GM20431 (cell line): ENCODE data around the gene CLN6.

ENCODE experiments used
- in situ Hi-C: fragments of 300-500 bp; cut with MseI, MboI; formaldehyde crosslinking; loops from one replicate; pipeline ENCODE4 v1.15.0; 2020; ENCODE audit warnings: low sequenced_read_pairs; ENCODE audit not compliant: unreplicated experiment

CLN6 gene

DNA sequence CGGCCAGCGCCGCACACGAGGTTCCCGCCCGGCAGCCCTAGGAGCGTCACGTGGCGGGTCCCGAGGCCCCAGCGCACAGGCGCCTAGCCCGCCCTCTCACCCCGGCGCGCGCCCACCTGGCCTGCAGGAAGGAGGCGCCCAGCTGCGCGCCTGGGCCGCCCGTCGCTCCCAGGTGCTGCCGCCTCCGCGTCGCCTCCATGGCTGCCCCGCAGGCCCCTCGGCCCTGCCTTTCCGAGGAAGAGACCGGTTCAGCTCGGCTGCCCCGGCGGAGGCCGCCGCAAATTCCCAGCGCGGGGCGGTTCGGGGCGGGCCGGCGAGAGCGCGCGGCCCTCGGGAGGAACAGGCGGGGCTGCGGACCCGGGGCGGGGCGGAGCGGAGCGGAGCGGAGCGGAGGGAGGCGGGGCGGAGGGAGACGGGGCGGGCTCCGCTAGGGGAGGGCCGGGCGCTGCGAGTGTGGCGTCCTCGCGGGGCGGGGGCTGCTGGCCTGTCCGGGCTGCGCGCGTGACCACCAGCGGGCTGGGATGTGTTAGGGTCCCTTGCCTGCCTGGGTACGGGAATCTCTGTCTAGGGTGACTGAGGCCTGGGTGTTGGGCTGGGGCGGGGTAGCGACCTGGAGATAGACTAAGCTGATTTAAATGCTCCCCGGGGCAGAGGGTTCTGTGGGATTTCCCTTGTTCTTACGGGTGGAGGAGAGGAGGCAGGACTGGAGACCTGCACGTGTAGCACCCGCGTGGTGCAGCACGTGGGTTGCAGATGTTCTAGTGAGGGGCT is at the start of gene CLN6:
TSS of gene CLN6 (minus strand) at position 343 of the 771 bp plus-strand sequence. CDS start at position 199, 144 bp downstream.
- in situ Hi-C loops = no loop called here

DNA sequence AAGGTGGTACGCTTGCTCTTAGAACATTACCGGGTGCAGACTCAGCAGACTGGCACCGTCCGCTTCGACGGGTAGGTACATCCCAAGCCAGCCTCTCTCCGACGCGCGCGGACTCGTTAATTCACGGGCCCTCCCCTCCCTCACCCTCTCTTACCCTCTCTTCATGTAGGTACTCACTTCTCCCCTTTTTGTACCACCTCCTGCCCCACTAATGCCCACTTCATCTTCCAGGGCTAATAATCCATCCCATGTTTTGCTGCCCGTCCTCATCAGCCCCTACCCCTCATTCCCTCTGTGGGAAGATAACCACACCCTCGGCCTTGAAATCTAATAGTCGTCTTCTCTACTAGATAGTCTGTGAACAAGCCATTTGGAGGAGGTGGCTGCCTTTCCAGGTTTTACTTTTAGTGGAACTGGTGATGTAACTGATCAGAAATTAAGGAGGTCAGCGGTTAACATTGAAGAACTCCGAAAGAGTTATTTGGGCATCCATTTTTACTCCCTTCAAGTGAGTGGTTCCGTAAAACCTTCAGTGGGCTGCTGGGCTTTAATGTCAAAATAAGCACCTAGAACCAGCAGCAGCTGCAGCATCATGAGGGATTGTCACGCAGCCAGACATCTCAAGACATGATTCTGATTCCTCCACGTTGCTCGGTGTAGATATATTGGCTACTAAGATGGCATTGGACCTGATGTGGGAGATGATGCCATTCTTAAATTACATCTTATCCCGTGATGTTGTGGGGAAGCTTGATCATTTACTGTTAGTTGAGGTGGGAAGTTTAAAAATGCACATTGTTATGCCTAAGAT is 49.3 kb upstream of the CLN6 start:
- in situ Hi-C loops = no loop called here

DNA sequence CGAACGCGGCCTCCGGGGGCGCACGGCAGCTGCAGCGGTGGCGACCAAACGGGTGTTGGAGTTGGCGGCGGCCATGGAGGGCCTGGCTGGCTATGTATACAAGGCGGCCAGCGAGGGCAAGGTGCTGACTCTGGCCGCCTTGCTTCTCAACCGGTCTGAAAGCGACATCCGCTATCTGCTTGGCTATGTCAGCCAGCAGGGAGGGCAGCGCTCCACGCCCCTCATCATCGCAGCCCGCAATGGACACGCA is 48.7 kb upstream of the CLN6 start:
- in situ Hi-C loops = no loop called here

DNA sequence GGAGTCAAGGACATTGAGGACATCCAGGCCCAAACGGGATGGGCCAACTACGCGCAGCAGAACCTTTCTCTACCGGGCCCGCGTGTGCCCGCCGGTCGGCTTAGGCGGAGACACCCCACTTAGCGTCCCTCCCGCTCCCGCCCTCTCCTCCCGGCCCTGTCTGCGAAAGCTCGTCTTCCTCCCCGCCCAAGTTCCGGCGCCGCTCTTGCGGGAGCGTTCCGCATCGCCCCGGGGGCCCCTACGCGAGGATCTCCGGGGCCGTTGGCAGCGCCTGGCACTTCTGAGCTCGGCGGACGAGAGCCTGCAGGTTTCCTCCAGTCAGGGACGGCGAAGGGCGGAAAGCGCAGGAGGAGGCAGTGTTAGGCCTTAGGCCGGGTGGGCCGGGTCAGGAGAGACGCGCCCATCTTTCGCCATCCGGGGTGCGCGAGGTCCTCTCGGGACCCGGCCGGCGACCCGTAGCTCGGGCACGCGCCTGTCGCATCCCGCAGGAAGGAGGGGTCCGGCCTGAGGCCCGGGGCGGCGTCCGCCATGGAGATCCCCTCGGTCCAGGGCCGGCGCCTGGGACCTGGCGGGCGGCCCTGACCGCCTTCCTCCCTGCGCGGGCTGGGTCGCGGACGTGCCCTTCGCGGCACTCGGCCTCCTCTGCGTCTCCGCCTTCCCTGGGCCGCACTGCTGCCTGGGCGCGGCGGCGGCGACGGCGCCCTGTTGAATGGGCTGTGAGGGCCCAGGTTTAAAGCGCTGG is 48.2 kb upstream of the CLN6 start, which contains the start of gene FEM1B:
TSS of gene FEM1B (plus strand) at position 143 of the 742 bp plus-strand sequence. CDS start 673 bp downstream, outside the sequence.
- in situ Hi-C loops = no loop called here

DNA sequence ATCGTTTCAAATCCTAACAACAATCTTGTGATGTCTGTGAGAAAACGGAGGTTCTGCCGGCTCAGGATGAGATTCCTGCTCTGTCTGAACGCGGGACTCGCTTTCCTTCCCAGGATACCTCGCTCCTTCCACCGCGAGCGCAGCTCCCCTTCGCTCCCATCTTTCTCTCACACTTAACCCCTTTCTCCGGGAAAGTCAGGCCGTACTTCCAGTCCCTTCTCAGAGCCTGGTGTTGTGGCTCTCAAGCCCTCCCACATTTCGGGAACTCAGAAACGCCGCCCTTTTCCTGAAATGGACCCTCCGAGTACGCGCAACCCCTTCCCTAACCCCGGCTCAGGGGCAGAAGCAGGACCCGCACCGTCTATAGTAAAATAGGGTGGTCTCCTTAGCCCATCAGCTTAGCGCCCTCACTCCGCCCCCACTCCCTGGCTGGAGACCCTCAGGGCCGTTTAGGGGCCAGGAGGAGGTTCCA is 47.6 kb upstream of the CLN6 start:
- in situ Hi-C loops = no loop called here

DNA sequence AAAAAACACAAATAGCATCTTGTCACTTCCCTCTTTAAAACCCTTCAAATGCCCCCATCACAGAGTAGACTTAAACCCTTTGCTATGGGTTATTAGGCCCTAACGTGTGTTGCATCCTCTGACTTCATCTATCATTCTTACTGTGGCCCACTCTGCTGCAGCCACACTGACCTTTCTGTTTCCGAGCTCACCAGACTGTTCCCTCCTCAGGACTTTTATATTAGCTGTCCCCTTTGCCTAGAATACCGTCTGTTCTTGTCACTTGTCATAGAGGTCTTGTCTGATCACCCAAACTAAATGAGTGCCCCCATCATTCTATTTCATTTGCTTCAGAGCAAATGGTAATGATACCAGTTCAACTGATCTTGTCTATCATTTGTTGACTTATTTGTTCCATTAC is 47.1 kb upstream of the CLN6 start:
- in situ Hi-C loops = no loop called here

DNA sequence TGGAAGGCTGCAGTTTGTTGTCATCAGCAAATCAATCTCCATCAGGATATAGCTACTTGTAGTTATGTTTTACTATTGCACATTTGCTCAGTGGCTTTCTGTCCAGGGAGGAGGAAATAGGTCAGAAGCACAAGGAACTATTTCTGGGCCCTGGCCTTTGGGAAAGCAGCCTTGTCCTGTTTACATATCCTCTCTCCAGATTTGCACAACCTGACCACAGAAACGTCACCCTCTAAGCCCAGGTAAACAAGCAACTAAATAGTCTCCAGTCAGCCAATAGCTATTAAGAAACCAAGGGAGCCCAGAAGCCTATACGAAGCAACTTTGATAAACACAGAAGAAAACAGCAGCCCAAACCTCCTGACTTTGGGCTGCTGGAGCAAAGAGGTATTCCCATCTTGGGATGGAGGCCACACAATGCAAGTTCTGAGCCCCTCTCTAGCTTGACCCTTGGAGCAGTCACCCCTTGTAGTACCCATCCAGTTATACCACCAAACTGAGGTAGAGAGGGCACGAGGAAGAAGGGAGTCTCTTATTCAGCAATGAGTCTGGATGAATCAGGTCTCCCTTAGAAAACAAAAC is 45.7 kb upstream of the CLN6 start:
- in situ Hi-C loops = no loop called here

DNA sequence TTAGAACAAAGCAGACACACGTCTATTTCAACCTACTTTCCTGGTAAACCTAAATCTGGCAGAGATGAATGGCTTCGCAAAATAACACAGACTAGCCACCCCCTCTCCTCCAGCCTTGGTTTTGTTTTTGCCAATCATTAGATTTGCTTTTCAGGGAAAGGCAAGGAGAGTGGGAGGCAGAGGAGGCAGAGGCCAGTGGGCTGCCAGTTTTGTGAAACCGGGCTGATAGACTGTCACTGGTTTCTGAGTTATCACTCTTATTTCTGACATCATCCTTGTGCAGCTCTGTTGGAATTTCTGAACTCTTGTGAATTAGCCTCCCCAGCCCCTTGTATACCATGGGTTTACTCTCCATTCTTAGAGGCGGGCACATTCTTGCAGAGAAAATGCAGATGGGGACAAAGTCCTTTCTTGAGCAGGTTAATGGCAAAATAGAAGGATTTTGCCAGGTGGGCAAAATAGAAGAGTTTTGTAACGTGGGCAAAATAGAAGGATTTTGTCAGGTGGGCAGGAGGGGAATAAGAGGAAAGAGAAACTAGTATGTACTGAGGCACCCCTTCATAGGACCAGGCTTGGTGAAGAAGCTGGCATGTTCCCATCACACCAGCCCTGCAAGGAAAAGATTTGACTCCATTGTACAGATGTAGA is 44.8 kb upstream of the CLN6 start:
- in situ Hi-C loops = no loop called here

DNA sequence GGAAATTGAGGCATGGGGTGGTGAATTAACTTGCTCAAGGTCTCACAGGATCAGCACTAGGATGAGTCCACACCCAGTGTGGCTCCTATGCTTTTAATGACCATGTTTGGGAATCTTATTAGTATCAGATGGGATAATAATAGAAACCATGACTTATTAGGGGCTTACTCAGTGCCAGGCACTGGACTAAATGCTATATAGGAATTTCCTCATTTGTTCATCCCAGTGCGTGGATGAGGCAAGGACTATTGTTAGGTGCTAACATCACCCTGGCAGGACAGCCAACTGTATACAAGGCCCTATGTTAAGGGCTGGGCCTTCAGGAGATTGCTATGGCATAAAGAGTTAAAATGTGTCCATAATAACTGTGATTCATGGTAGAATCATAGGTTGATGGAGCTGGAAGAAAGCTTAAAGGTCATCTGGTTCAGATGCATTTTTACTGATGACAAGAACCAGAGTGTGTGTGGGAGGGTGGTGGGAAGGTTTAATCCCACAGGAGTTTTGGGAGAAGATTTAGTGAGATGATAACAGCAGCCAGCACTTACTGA is 43.3 kb upstream of the CLN6 start:
- in situ Hi-C loops = no loop called here

DNA sequence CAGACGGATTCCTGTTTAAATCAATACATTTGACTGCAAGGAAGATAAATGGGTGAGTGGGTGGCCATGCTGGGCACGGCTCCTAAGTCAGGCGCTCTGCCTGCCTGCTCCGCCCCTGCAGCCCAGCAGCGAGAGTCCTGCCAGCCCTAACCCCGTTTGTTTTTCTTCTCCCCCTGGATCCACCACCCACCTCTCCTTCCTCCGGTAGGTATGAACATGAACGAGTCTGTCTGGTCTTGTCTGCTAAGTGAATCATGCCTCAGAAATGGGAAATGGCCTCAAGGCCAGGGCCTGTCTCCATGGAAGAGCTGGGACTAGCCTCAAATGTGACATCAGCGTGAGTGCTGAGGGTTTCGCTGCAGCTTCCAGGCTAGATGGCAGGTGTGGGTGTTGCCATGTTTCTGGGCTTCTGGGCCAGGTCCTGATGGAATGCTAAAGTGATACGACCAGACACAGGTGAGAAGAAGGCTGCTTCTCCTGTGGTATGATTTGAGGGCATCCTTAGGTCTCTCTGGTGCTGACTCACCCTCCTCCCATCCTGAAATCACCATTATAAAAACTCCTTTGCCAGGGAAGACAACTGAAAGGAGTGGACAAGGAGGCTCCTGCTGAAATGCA is 42.4 kb upstream of the CLN6 start:
- in situ Hi-C loops = no loop called here

DNA sequence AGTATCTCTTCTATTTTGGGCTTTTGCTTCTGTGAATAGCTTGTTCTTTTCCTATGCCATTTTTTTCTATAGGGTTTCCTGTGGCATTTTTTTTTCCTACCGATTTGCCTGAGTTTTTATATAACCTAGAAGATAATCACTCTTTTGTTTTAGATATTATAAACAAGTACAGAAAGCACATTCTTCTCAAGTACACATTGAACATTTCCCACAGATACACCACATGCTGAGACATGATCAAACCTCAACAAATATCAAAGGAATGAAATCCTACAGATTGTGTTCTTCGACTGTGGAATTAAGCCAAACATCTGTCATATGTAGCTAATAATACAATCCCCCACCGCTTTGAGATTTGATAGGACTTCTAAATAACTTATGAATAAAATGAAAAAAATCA is 38.9 kb upstream of the CLN6 start:
- in situ Hi-C loops = no loop called here

DNA sequence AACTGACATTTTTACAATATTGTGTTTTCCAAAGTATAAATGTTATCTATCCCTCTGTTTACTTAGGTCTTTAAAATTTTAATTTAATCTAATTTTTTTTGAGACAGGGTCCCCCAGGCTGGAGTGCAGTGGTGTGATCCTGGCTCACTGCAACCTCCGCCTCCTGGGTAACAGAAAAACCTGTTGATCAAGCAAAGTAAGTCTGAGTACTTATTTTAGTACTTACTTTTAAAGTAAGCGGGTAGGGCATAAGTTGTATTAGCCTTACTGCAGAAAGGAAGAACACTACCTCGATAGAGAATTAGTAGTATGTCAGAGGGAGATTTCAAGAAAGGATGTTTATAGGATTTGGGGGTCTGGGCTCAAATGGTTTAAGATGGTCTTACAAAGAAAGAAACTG is 36.1 kb upstream of the CLN6 start:
- in situ Hi-C loops = no loop called here

DNA sequence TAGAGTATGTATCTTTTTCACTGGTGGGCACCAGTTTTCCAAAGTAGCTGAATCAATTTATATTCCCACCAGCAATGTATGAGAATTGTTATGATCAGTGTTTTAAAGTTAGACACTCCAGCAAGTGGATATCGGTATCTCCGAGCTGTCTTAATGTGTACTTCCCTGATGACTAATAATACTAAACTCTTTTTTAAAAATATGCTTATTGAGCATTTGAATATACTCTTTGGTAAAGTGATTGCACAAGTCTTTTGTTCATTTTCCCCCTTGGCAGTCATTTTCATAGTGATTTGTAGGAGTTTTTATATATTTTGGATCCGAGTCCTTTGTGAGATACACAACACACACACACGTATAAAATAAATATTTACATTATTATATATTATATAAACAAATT is 35.6 kb upstream of the CLN6 start:
- in situ Hi-C loops = no loop called here

DNA sequence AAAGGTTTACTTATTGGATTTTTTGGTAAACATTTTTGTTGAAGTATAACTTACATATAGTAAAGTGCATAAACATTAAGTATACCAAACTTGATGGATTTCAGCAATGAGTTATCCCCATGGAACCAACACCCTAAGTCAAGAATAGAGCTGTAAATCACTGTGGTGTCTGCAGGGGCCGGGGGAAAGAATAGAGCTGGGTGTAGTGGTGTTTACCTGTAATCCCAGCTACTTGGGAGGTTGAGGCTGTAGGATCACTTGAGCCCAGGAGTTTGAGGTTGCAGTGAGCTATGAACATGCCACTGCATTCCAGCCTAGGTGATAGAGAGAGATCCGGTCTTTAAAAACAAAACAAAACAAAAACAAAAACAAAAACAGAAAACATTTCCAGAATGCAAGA is 34.8 kb upstream of the CLN6 start:
- in situ Hi-C loops = no loop called here

DNA sequence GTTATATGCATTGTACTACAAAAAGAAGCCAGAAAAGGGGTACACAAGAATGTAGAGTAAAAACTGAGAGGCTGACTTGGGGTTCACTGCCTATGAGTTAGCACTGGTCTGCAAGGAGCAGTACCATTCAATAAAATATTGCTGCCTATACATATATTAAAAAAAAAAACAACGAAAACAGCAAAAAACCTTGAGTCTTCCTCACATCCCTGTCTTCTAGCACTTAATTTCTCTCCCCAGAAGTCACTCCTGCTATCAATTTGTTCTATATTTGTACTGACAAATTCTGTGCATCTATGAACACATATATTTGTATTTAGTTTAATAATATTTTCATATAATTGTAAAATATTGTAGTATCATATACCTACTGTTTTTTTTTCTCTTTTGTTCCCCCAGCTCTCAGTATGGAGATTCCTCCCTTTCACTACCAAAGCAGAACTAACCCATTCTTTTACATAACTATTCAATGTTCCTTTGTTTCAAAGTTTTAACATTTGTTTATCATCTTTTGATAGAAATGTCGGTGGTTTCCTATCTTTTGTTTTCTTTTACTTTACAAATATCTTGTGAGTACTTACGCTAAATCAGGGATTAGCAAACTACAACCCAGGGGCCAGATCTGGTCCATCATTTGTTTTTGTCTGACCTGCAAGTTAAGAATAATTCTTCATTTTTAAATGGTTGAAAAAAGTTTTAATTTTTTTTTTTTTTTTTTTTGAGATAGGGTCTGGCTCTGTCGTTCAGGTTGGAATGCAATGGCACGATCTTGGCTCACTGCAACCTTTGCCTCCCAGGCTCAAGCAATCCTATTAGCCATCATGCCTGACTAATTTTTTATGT is 33.2 kb upstream of the CLN6 start:
- in situ Hi-C loops = no loop called here

DNA sequence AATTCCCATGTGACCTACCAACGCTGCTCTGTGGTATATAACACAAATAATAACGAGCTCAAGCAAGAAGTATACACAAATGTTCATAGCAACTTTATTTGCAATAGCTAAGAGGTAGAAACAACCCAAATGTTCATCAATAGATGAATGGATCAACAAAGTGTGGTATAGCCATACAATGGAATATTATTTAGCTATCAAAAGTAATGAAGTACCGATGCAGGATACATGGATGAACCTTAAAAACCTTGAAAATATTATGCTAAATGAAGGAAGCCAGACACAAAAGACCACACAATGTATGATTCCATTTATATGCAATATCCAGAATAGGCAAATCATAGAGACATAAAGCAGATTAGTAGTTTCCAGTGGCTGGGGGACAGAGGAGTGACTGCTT is 32.5 kb upstream of the CLN6 start:
- in situ Hi-C loops = no loop called here

DNA sequence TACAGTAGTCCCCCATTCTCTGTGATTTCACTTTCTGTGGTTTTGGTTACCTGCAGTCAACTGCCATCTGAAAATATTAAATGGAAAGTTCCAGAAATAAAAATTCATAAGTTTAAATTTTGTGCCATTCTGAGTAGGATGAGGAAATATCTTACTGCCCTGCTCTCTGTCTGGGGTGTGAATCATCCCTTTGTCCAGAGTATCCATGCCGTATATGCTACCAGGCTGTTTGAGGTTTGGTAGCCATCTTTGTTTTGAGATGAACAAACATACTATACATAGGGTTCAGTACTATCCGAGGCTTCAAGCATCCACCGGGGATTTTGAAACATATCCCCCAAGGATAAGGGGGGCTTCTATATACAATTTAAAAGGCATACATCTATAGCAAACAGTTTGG is 31.7 kb upstream of the CLN6 start:
- in situ Hi-C loops = no loop called here

DNA sequence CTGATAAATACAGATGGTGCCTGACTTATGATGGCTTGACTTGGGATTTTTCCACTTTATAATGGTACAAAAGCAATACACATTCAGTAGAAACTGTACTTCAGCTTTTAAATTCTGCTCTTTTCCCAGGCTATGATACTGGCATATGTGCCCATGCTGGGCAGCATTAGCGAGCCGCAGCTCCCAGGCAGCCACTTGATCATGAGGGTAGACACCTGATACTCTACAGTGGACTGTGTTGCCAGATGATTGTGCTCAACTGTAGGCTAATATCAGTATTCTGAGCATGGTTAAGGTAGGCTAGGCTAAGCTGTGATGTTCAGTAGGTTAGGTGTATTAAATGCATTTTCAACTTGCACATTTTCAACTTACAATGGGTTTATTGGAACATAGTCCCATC is 30.4 kb upstream of the CLN6 start:
- in situ Hi-C loops = no loop called here
